SK-N-SH (cell line): ENCODE data around the gene ITIH1. TPM values are rescaled to one million over a fixed set of nuclear protein-coding genes. Genes with fewer than 3 reads are reported as not detected.

Experiments
- CTCF ChIA-PET: fragments of 300-600, 350-600 bp; formaldehyde crosslinking; extraction: SDS; loops from one replicate; lab custom pipeline; 2021; lab: Yijun Ruan, JAX
- POLR2A ChIA-PET: fragments of 350-600 bp; sonication (Branson Sonifier 250); formaldehyde crosslinking; extraction: SDS; loops from one replicate; lab custom pipeline; 2020; ENCODE audit warnings: antibody characterized with exemption, inconsistent platforms; lab: Yijun Ruan, JAX
- DNase-seq: peaks from one replicate; pipeline ENCODE4 v3.0.0; 2012
- H2AFZ ChIP-seq: fragments of 200-600 bp; sonication (generic); 2 replicates; pipeline ENCODE4 v1.8.1; 2016; ENCODE audit warnings: antibody characterized with exemption, mild to moderate bottlenecking, low read depth
- H3F3A ChIP-seq: fragments of 200-600 bp; sonication (generic); replicated peaks from 2 replicates; pipeline ENCODE3; 2016; ENCODE audit warnings: antibody characterized with exemption, mild to moderate bottlenecking; ENCODE audit not compliant: insufficient read depth
- H3K27ac ChIP-seq, 2 experiments: fragments of 200-500 bp in 1 of 2; fragments of 200-600 bp in 1 of 2; sonication (Bioruptor generic) in 1 of 2; sonication (generic), shearing (Covaris generic) in 1 of 2; 2 replicates each; pipeline versions ENCODE4 v1.5.1 to v1.6.1; 2014 to 2016; ENCODE audit warnings: low read depth in 2 of 2, inconsistent platforms in 1 of 2, low read length in 1 of 2, mild to moderate bottlenecking in 1 of 2, mixed read lengths in 1 of 2
- H3K27me3 ChIP-seq: fragments of 200-600 bp; sonication (generic), shearing (Covaris generic); 2 replicates; pipeline ENCODE4 v1.6.1; 2016; ENCODE audit warnings: mixed run types; ENCODE audit not compliant: insufficient read depth
- H3K36me3 ChIP-seq, 2 experiments: fragments of 200-500 bp in 1 of 2; fragments of 200-600 bp in 1 of 2; sonication (Bioruptor generic) in 1 of 2; sonication (generic) in 1 of 2; replicated peaks in 1 of 2; 2 replicates each; pipeline versions ENCODE3 to v1.5.1; 2014 to 2016; ENCODE audit warnings: low read length in 1 of 2, mild to moderate bottlenecking in 1 of 2; ENCODE audit not compliant: insufficient read depth in 2 of 2, control insufficient read depth in 1 of 2
- H3K4me1 ChIP-seq, 2 experiments: fragments of 200-500 bp in 1 of 2; fragments of 200-600 bp in 1 of 2; sonication (Bioruptor generic) in 1 of 2; sonication (generic), shearing (Covaris generic) in 1 of 2; 2 replicates each; pipeline versions ENCODE4 v1.5.1 to v1.6.1; 2014 to 2016; ENCODE audit warnings: low read depth in 1 of 2, low read length in 1 of 2, mixed run types in 1 of 2; ENCODE audit not compliant: insufficient read depth in 2 of 2, control insufficient read depth in 1 of 2
- H3K4me2 ChIP-seq: fragments of 200-600 bp; sonication (generic), shearing (Covaris generic); 2 replicates; pipeline ENCODE4 v1.6.1; 2017; ENCODE audit warnings: mixed run types
- H3K4me3 ChIP-seq, 2 experiments: fragments of 200-500 bp in 1 of 2; fragments of 200-600 bp in 1 of 2; sonication (Bioruptor generic) in 1 of 2; sonication (generic), shearing (Covaris generic) in 1 of 2; 2 replicates each; pipeline versions ENCODE4 v1.5.1 to v1.8.1; 2014 to 2016; ENCODE audit warnings: low read depth in 2 of 2, inconsistent platforms in 1 of 2, low read length in 1 of 2, mild to moderate bottlenecking in 1 of 2, mixed read lengths in 1 of 2, moderate library complexity in 1 of 2
- H3K79me2 ChIP-seq: fragments of 200-600 bp; sonication (generic); 2 replicates; pipeline ENCODE4 v1.8.1; 2017; ENCODE audit warnings: mild to moderate bottlenecking; ENCODE audit not compliant: insufficient read depth
- H3K9ac ChIP-seq: fragments of 200-600 bp; sonication (generic); 2 replicates; pipeline ENCODE4 v1.6.1; 2017; ENCODE audit warnings: mixed run types
- H3K9me2 ChIP-seq: fragments of 200-600 bp; sonication (generic); 2 replicates; pipeline ENCODE4 v1.6.1; 2017; ENCODE audit warnings: mixed run types
- H3K9me3 ChIP-seq: fragments of 200-600 bp; sonication (generic); 2 replicates; pipeline ENCODE4 v1.6.1; 2017; ENCODE audit warnings: mixed run types, mild to moderate bottlenecking, moderate library complexity
- H4K20me1 ChIP-seq: fragments of 200-600 bp; sonication (generic); 2 replicates; pipeline ENCODE4 v1.6.1; 2017; ENCODE audit warnings: mild to moderate bottlenecking, mixed run types; ENCODE audit not compliant: insufficient read depth
- ELF1 ChIP-seq: IDR thresholded peaks from 2 replicates; pipeline ENCODE4 v1.4.0; 2012
- EP300 ChIP-seq, 2 experiments: IDR thresholded peaks; 2 replicates each; pipeline versions ENCODE4 v1.4.0 to v1.6.1; 2012; ENCODE audit warnings: borderline replicate concordance in 1 of 2, low read depth in 1 of 2, low read length in 1 of 2
- EZH2phosphoT487 ChIP-seq: fragments of 200-600 bp; sonication (generic); IDR thresholded peaks from 2 replicates; pipeline ENCODE4 v1.6.1; 2017; ENCODE audit warnings: low read depth, mixed run types, mild to moderate bottlenecking, antibody characterized with exemption, moderate library complexity, borderline replicate concordance
- FOXJ3 ChIP-seq: sonication (generic); formaldehyde crosslinking; IDR thresholded peaks from 2 replicates; pipeline ENCODE4 v1.5.1; 2020; ENCODE audit warnings: mild to moderate bottlenecking, missing genetic modification reagents
- GABPA ChIP-seq: IDR thresholded peaks from 2 replicates; pipeline ENCODE4 v1.4.0; 2012; ENCODE audit warnings: low read depth, mild to moderate bottlenecking
- GATA2 ChIP-seq: sonication (generic); formaldehyde crosslinking; IDR thresholded peaks from 2 replicates; pipeline ENCODE4 v1.5.0; 2020; ENCODE audit warnings: mild to moderate bottlenecking, missing genetic modification reagents
- IRF3 ChIP-seq: fragments of 150-350 bp; IDR thresholded peaks from 2 replicates; pipeline ENCODE4 v1.6.1; 2016; ENCODE audit warnings: mild to moderate bottlenecking, low read depth, low read length
- JUND ChIP-seq: IDR thresholded peaks from 2 replicates; pipeline ENCODE4 v1.4.0; 2012
- MEF2A ChIP-seq: IDR thresholded peaks from 2 replicates; pipeline ENCODE4 v1.4.0; 2012; ENCODE audit warnings: low read depth, borderline replicate concordance
- NFIC ChIP-seq: IDR thresholded peaks from 2 replicates; pipeline ENCODE4 v1.4.0; 2012; ENCODE audit warnings: borderline replicate concordance
- NRF1 ChIP-seq: IDR thresholded peaks from 2 replicates; pipeline ENCODE4 v1.6.1; 2012; ENCODE audit warnings: low read depth, mild to moderate bottlenecking, low read length
- PBX3 ChIP-seq: IDR thresholded peaks from 2 replicates; pipeline ENCODE4; 2012
- POLR2AphosphoS5 ChIP-seq: IDR thresholded peaks from 2 replicates; pipeline ENCODE4 v1.6.1; 2012; ENCODE audit warnings: low read depth, low read length
- RAD21 ChIP-seq: IDR thresholded peaks from 2 replicates; pipeline ENCODE4 v1.6.1; 2012; ENCODE audit warnings: mild to moderate bottlenecking, low read length
- RCOR1 ChIP-seq: fragments of 150-350 bp; IDR thresholded peaks from 2 replicates; pipeline ENCODE4 v1.6.1; 2017; ENCODE audit warnings: antibody characterized with exemption, low read length
- SMC3 ChIP-seq: IDR thresholded peaks from 2 replicates; pipeline ENCODE4 v1.6.1; 2012; ENCODE audit warnings: low read depth, low read length, improper control_type of control experiment
- TAF1 ChIP-seq: IDR thresholded peaks from 2 replicates; pipeline ENCODE4 v1.6.1; 2012; ENCODE audit warnings: low read depth, mild to moderate bottlenecking, low read length, moderate library complexity, borderline replicate concordance
- TEAD4 ChIP-seq: IDR thresholded peaks from 2 replicates; pipeline ENCODE4 v1.4.0; 2012; ENCODE audit warnings: mild to moderate bottlenecking, borderline replicate concordance; ENCODE audit not compliant: insufficient read depth
- USF2 ChIP-seq: fragments of 150-350 bp; IDR thresholded peaks from 2 replicates; pipeline ENCODE4 v1.6.1; 2017; ENCODE audit warnings: antibody characterized with exemption, low read length, low read depth, borderline replicate concordance
- ZBTB33 ChIP-seq: IDR thresholded peaks from 2 replicates; pipeline ENCODE4 v1.4.0; 2012; ENCODE audit warnings: low read depth, borderline replicate concordance
- WGBS: methylation state at CpG from one replicate; pipeline ENCODE4 v1.1.6; 2017; ENCODE audit warnings: low lambda C conversion rate; 5-methylcytosine and 5-hydroxymethylcytosine counted together
- polyA plus RNA-seq, 3 experiments: library from polyadenylated mRNA; depleted of rRNA; stranded (reverse); fragments of >200 nt; gene quantifications; 2 replicates each; pipeline ENCODE4 v1.2.3, GENCODE V29; 2012

The ITIH1 gene
- polyA plus RNA-seq, 1 of the 3 experiments (the other 2 are of a cell fraction) = not detected

- Histone ChIP-seq H3K9me3 (no peaks in the 10 kb centered on the region), H3F3A (no peaks in the 10 kb centered on the region), H3K79me2 (no peaks in the 10 kb centered on the region), H4K20me1 (no peaks in the 10 kb centered on the region), H3K4me2 (no peak overlapping the region), H3K4me1 (peaks cover 0 to 3% of the 10 kb centered on the region in 2 experiments; a peak in 1 of 4 replicates), H3K36me3 (no peaks in the 10 kb centered on the region), H3K9me2 (no peaks in the 10 kb centered on the region), H3K27ac (no peak overlapping the region), H2AFZ (no peak overlapping the region), H3K27me3 (no peaks in the 10 kb centered on the region), H3K9ac (no peak overlapping the region), H3K4me3 (no peak overlapping the region)
- DNase-seq = no peak
- POLR2A ChIA-PET = interaction anchor here (1.8 kb wide), 1 partner anchor 13 kb away, joined by 6 read pairs; no protein-coding TSS in a partner anchor
- WGBS = 63% methylated on average over 17 of the region's 18 CpGs
- CTCF ChIA-PET = interaction anchor here (0.6 to 1.4 kb wide), 2 partner anchors 22 to 28 kb away, joined by 4 read pairs; no protein-coding TSS in a partner anchor
- TF ChIP-seq POLR2AphosphoS5 = no peak
- no peak for TF ChIP-seq GATA2
- no peak for TF ChIP-seq TEAD4
- TF ChIP-seq EZH2phosphoT487 = no peak
- TF ChIP-seq NFIC = no peak
- TF ChIP-seq JUND = no peak
- TF ChIP-seq SMC3 = no peak
- TF ChIP-seq FOXJ3 (CRISPR knock-in tag) = no peak
- TF ChIP-seq ELF1 = no peak
- TF ChIP-seq PBX3 = no peak
- TF ChIP-seq EP300 (IDR thresholded peaks at IDR 0.05; ENCODE audit: borderline replicate concordance in 1 of 2, low read depth in 1 of 2, low read length in 1 of 2) = no peak
- TF ChIP-seq MEF2A = no peak
- TF ChIP-seq ZBTB33 = no peak
- no peak for TF ChIP-seq NRF1
- no peak for TF ChIP-seq TAF1
- TF ChIP-seq GABPA = no peak
- TF ChIP-seq RAD21 = no peak
- TF ChIP-seq IRF3 = no peak
- no peak for TF ChIP-seq RCOR1
- TF ChIP-seq USF2 = no peak
Measured at GRCh38 chr3:52792961-52793695, 15.7 kb downstream of the ITIH1 start.
